Measurements from ENCODE around the gene PTPN14.

The PTPN14 gene

DNA sequence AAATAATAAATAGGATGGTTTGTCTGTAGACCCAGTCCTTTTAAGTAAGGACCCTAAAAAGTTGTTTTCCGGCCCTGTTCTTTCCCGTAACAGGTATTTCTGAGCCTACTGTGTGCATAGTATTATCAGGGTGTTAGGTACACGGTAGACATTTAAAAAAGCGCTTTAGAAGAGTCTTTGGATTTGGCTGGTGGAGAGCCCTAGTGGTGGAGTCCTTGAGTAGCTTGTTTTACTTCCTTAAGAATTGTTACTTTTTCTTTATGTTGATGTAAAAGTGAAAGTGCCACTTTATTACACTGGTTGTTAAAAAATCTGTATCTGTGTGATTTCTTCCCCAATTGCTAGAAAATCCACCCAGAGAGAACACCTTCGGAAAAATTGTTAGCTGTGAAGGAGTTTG is 233.7 kb downstream of the PTPN14 start:
- H3F3A ChIP-seq (ENCODE audit: low read depth), result no peaks in the 10 kb centered on the region
- H3K9me3 ChIP-seq (ENCODE audit: insufficient read depth, low read depth, low read length), result no peaks in the 10 kb centered on the region
- no peaks in the 10 kb centered on the region for H3K4me1 ChIP-seq (ENCODE audit: insufficient read depth, low read length, poor library complexity, severe bottlenecking)
- no peak overlapping the region for H3K4me3 ChIP-seq (ENCODE audit: low read length, poor library complexity, severe bottlenecking)
- no peaks in the 10 kb centered on the region for H3K9me2 ChIP-seq (replicated peaks; ENCODE audit: low read depth, low read length)
- H3K9ac ChIP-seq (ENCODE audit: low read depth, low read length, poor library complexity, severe bottlenecking), result no peak overlapping the region
- peaks cover 27% of the 10 kb centered on the region for H3K79me2 ChIP-seq (ENCODE audit: insufficient read depth, low read length)
- H3K4me2 ChIP-seq (ENCODE audit: low read depth, low read length, poor library complexity, severe bottlenecking), result no peak overlapping the region
- TF ChIP-seq EZH2phosphoT487 (IDR thresholded peaks at IDR 0.05; ENCODE audit: borderline replicate concordance), result no peak
- TF ChIP-seq, protein P1, sequence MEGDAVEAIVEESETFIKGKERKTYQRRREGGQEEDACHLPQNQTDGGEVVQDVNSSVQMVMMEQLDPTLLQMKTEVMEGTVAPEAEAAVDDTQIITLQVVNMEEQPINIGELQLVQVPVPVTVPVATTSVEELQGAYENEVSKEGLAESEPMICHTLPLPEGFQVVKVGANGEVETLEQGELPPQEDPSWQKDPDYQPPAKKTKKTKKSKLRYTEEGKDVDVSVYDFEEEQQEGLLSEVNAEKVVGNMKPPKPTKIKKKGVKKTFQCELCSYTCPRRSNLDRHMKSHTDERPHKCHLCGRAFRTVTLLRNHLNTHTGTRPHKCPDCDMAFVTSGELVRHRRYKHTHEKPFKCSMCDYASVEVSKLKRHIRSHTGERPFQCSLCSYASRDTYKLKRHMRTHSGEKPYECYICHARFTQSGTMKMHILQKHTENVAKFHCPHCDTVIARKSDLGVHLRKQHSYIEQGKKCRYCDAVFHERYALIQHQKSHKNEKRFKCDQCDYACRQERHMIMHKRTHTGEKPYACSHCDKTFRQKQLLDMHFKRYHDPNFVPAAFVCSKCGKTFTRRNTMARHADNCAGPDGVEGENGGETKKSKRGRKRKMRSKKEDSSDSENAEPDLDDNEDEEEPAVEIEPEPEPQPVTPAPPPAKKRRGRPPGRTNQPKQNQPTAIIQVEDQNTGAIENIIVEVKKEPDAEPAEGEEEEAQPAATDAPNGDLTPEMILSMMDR (conservative IDR thresholded peaks at IDR 0.05; ENCODE audit: low read length), result peak; percentile 46
- H3K36me3 ChIP-seq (ENCODE audit: insufficient read depth, low read length), result peaks cover 90% of the 10 kb centered on the region
- H4K20me1 ChIP-seq (ENCODE audit: insufficient read depth, low read length, poor library complexity, severe bottlenecking), result no peaks in the 10 kb centered on the region
- no peaks in the 10 kb centered on the region for H3K27me3 ChIP-seq (ENCODE audit: insufficient read depth, low read length, poor library complexity, severe bottlenecking)
- no peak overlapping the region for H2AFZ ChIP-seq (ENCODE audit: low read length)

DNA sequence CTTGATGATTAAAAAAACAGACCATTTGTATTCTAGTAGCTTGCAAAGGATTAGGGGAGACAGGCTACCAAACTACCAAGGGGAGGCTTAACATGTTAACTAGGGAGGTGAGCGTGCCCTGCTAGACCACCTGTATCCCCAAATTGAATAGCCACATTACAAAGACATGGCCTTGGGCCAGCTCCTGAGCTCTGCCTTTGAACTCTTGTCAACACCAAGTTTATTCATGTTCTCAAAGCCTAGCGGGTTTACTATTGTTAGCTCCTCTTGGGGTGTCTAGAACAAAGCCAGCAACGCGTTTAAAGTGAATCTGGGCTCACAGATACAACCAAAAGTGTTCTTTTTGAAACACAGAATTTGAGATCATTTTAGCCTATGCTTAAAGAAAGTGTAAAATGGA is 234.1 kb downstream of the PTPN14 start:
- no peaks in the 10 kb centered on the region for H3K4me1 ChIP-seq (ENCODE audit: insufficient read depth, low read length, poor library complexity, severe bottlenecking)
- no peaks in the 10 kb centered on the region for H3F3A ChIP-seq (ENCODE audit: low read depth)
- peaks cover 31% of the 10 kb centered on the region for H3K79me2 ChIP-seq (ENCODE audit: insufficient read depth, low read length)
- TF ChIP-seq EZH2phosphoT487 (IDR thresholded peaks at IDR 0.05; ENCODE audit: borderline replicate concordance), result no peak
- no peak overlapping the region for H3K4me3 ChIP-seq (ENCODE audit: low read length, poor library complexity, severe bottlenecking)
- no peaks in the 10 kb centered on the region for H3K27me3 ChIP-seq (ENCODE audit: insufficient read depth, low read length, poor library complexity, severe bottlenecking)
- H3K9me2 ChIP-seq (replicated peaks; ENCODE audit: low read depth, low read length), result no peaks in the 10 kb centered on the region
- no peaks in the 10 kb centered on the region for H3K9me3 ChIP-seq (ENCODE audit: insufficient read depth, low read depth, low read length)
- peaks cover 89% of the 10 kb centered on the region for H3K36me3 ChIP-seq (ENCODE audit: insufficient read depth, low read length)
- no peak overlapping the region for H3K4me2 ChIP-seq (ENCODE audit: low read depth, low read length, poor library complexity, severe bottlenecking)
- no peak overlapping the region for H2AFZ ChIP-seq (ENCODE audit: low read length)
- no peaks in the 10 kb centered on the region for H4K20me1 ChIP-seq (ENCODE audit: insufficient read depth, low read length, poor library complexity, severe bottlenecking)
- no peak overlapping the region for H3K9ac ChIP-seq (ENCODE audit: low read depth, low read length, poor library complexity, severe bottlenecking)

DNA sequence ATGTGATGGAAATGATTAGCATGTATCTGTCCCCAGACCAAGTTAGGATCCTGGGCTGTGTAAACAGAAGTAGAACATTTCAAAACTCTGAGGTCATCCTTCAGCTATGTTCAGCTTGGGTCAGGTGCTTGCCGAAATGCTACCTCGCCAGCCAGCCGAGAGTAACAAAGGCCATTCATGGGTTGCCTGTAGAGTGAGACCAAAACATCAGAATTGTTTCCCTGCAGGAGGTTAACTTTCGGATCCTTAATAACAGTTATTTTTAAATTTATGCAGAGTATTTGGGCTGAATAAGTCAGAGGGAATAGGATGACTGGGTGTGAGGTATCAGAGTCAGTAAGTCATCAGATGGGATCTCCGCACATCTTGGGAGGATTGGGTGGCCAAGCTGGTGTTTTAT is 234.8 kb downstream of the PTPN14 start:
- no peak overlapping the region for H3K9ac ChIP-seq (ENCODE audit: low read depth, low read length, poor library complexity, severe bottlenecking)
- peaks cover 38% of the 10 kb centered on the region for H3K79me2 ChIP-seq (ENCODE audit: insufficient read depth, low read length)
- H3K9me3 ChIP-seq (ENCODE audit: insufficient read depth, low read depth, low read length), result no peaks in the 10 kb centered on the region
- H3F3A ChIP-seq (ENCODE audit: low read depth), result no peaks in the 10 kb centered on the region
- no peaks in the 10 kb centered on the region for H3K4me1 ChIP-seq (ENCODE audit: insufficient read depth, low read length, poor library complexity, severe bottlenecking)
- H2AFZ ChIP-seq (ENCODE audit: low read length), result no peak overlapping the region
- no peaks in the 10 kb centered on the region for H3K9me2 ChIP-seq (replicated peaks; ENCODE audit: low read depth, low read length)
- TF ChIP-seq EZH2phosphoT487 (IDR thresholded peaks at IDR 0.05; ENCODE audit: borderline replicate concordance), result no peak
- TF ChIP-seq, protein P1 (conservative IDR thresholded peaks at IDR 0.05; ENCODE audit: low read length), result no peak
- H3K4me3 ChIP-seq (ENCODE audit: low read length, poor library complexity, severe bottlenecking), result no peak overlapping the region
- no peaks in the 10 kb centered on the region for H4K20me1 ChIP-seq (ENCODE audit: insufficient read depth, low read length, poor library complexity, severe bottlenecking)
- H3K36me3 ChIP-seq (ENCODE audit: insufficient read depth, low read length), result peaks cover 86% of the 10 kb centered on the region
- no peaks in the 10 kb centered on the region for H3K27me3 ChIP-seq (ENCODE audit: insufficient read depth, low read length, poor library complexity, severe bottlenecking)
- H3K4me2 ChIP-seq (ENCODE audit: low read depth, low read length, poor library complexity, severe bottlenecking), result no peak overlapping the region

- Histone ChIP-seq H3K4me2 (ENCODE audit: low read depth, low read length, poor library complexity, severe bottlenecking) (no peak overlapping the region), H3K27me3 (ENCODE audit: insufficient read depth, low read length, poor library complexity, severe bottlenecking) (no peaks in the 10 kb centered on the region), H3K79me2 (ENCODE audit: insufficient read depth, low read length) (peaks cover 59% of the 10 kb centered on the region), H3K9me2 (replicated peaks; ENCODE audit: low read depth, low read length) (no peaks in the 10 kb centered on the region), H3K4me1 (ENCODE audit: insufficient read depth, low read length, poor library complexity, severe bottlenecking) (peaks cover 18% of the 10 kb centered on the region), H3F3A (ENCODE audit: low read depth) (no peaks in the 10 kb centered on the region), H3K9me3 (ENCODE audit: insufficient read depth, low read depth, low read length) (no peaks in the 10 kb centered on the region), H3K36me3 (ENCODE audit: insufficient read depth, low read length) (peaks cover 64% of the 10 kb centered on the region), H3K4me3 (ENCODE audit: low read length, poor library complexity, severe bottlenecking) (no peak overlapping the region), H2AFZ (ENCODE audit: low read length) (no peak overlapping the region), H4K20me1 (ENCODE audit: insufficient read depth, low read length, poor library complexity, severe bottlenecking) (no peaks in the 10 kb centered on the region), H3K9ac (ENCODE audit: low read depth, low read length, poor library complexity, severe bottlenecking) (no peak overlapping the region)
- no peak for TF ChIP-seq EZH2phosphoT487 (IDR thresholded peaks at IDR 0.05; ENCODE audit: borderline replicate concordance)
- TF ChIP-seq, protein P1 (conservative IDR thresholded peaks at IDR 0.05; ENCODE audit: low read length), result no peak
These were observed 237.1 kb downstream of the PTPN14 start for GRCh38 chr1:214314178-214314843.
